ENCODE measurements around the gene PTPRE.
A peak's percentile ranks its signal among the peaks of the same experiment; 100 is the strongest.

PTPRE gene

GRCh38 chr10:127906548-127907377, at the start of gene PTPRE:
PTPRE (plus strand) TSS chr10:127907103; CDS start chr10:128040882, 133,779 bp downstream.
- no peak for DNase-seq

GRCh38 chr10:127860592-127860991, 46.3 kb upstream of the PTPRE start:
- DNase-seq, result no peak

GRCh38 chr10:127863231-127863825, 43.6 kb upstream of the PTPRE start:
- DNase-seq, result no peak

GRCh38 chr10:127866276-127867013, 40.5 kb upstream of the PTPRE start:
- no peak for DNase-seq

GRCh38 chr10:127867805-127868204, 39.1 kb upstream of the PTPRE start:
- no peak for DNase-seq

GRCh38 chr10:127869329-127869728, 37.6 kb upstream of the PTPRE start:
- no peak for DNase-seq

- no peak for DNase-seq
Observed at GRCh38 chr10:127871631-127872010, 35.3 kb upstream of the PTPRE start.

GRCh38 chr10:127872011-127872761, 34.7 kb upstream of the PTPRE start:
- DNase-seq, result no peak

GRCh38 chr10:127872871-127873600, 33.9 kb upstream of the PTPRE start:
- no peak for DNase-seq

GRCh38 chr10:127873901-127874470, 32.9 kb upstream of the PTPRE start:
- DNase-seq, result no peak

GRCh38 chr10:127874671-127875448, 32.0 kb upstream of the PTPRE start:
- no peak for DNase-seq

GRCh38 chr10:127875449-127875765, 31.5 kb upstream of the PTPRE start:
- no peak for DNase-seq

- no peak for DNase-seq
Observed at GRCh38 chr10:127875916-127876315, 31.0 kb upstream of the PTPRE start.

- no peak for DNase-seq
Observed at GRCh38 chr10:127877116-127877515, 29.8 kb upstream of the PTPRE start.

GRCh38 chr10:127877699-127878098, 29.2 kb upstream of the PTPRE start:
- DNase-seq, result no peak

- no peak for DNase-seq
Observed at GRCh38 chr10:127878475-127879055, 28.3 kb upstream of the PTPRE start.

GRCh38 chr10:127880557-127880956, 26.3 kb upstream of the PTPRE start:
- DNase-seq, result peak; percentile 10

- no peak for DNase-seq
Observed at GRCh38 chr10:127881262-127881661, 25.6 kb upstream of the PTPRE start.

GRCh38 chr10:127882391-127882790, 24.5 kb upstream of the PTPRE start:
- no peak for DNase-seq

- DNase-seq, result no peak
Observed at GRCh38 chr10:127882801-127883459, 24.0 kb upstream of the PTPRE start.
